PC-3 (cell line): ENCODE results near the gene RANBP3L.

Experiments
- EZH2 ChIP-seq: fragments of 300-600 bp; sonication (generic); IDR thresholded peaks from one replicate; pipeline ENCODE4 v1.6.1; 2017; ENCODE audit warnings: antibody characterized with exemption, mild to moderate bottlenecking, low read length; ENCODE audit not compliant: unreplicated experiment
- EZH2phosphoT487 ChIP-seq: fragments of 300-600 bp; sonication (generic); IDR thresholded peaks from 2 replicates; pipeline ENCODE4 v1.6.1; 2018; ENCODE audit warnings: mild to moderate bottlenecking, antibody characterized with exemption, low read length, borderline replicate concordance
- TF ChIP-seq, protein P1 (sequence below): fragments of 300-600 bp; sonication (generic); conservative IDR thresholded peaks from 2 replicates; pipeline ENCODE4 v1.5.1; 2017; ENCODE audit warnings: antibody characterized with exemption, low read depth, mild to moderate bottlenecking, low read length

GRCh38 chr5:36310138-36310537 is 8.4 kb upstream of the RANBP3L start:
- TF ChIP-seq, protein P1, sequence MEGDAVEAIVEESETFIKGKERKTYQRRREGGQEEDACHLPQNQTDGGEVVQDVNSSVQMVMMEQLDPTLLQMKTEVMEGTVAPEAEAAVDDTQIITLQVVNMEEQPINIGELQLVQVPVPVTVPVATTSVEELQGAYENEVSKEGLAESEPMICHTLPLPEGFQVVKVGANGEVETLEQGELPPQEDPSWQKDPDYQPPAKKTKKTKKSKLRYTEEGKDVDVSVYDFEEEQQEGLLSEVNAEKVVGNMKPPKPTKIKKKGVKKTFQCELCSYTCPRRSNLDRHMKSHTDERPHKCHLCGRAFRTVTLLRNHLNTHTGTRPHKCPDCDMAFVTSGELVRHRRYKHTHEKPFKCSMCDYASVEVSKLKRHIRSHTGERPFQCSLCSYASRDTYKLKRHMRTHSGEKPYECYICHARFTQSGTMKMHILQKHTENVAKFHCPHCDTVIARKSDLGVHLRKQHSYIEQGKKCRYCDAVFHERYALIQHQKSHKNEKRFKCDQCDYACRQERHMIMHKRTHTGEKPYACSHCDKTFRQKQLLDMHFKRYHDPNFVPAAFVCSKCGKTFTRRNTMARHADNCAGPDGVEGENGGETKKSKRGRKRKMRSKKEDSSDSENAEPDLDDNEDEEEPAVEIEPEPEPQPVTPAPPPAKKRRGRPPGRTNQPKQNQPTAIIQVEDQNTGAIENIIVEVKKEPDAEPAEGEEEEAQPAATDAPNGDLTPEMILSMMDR: no peak
- TF ChIP-seq EZH2phosphoT487 (no peak), EZH2 (no peak)
